ENCODE measurements around the gene PRKAR1B.

Gene PRKAR1B

DNA sequence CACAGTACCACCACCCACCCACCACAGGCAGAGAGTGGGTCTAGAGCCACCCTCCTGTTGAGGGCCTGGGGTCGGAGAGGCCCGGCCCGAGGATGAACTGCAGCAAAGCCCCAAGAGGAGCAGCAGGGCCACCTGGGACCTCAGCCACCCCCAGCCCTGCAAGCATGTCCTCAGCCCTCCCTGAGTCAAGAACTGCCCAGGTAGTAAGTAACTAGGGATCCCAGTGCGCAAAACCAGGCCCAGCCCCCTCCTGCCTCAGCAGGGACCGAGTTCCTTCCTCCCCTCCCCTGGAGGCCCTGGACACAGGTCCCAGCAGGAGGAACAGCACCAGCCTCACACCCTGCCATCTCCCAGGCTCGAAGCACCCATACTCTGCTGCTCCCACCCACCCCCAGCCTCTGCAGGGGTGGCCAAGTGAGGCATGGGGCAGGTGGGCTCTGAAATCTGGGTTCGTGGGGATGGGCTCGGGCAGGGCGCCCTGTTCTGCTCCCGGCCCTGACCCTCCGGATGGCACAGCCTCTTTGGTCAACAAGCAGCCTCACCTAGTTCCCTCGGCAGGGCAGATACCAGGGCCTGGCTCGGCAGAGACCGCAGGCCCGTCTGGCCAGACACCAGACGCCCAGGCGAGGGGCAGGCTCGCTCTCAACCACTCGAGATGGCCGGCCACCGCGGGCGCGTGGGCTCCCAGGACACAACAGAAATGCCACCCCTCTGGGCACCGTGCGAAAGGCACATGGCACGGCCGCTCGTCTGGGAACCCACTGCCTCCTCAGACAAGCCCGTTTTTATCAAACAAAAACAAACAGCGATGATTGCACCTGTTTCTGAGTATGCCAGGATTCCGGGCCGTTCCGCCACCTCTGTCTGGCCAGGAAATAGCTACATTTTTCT is 222.6 kb downstream of the PRKAR1B start:
- no peak for DNase-seq

DNA sequence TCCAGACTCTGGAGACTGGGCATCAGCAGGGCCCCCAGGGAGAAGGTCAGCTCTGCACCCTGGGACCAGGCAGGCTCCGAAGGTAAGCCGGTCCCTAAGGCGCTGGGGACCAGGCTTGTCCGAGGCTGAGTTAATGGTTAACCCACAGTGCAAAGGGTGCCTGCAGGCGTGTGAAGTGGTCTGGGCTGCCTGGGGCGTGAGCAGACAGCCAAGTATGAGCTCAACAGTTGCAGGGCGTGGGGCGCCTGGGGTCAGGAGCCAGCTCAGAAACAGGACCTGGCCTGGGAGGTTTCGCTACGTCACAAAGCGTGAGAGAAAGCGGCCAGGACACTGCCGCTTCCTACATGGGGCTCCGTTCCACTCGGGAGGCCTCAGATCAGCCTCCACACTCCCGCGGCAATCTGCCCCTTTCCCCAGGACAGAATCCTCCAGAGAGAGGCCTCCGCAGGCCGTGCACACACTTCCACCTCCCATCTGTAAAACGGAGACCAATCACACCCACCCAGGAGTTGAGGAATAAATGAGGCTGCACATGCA is 223.4 kb downstream of the PRKAR1B start:
- DNase-seq = no peak

DNA sequence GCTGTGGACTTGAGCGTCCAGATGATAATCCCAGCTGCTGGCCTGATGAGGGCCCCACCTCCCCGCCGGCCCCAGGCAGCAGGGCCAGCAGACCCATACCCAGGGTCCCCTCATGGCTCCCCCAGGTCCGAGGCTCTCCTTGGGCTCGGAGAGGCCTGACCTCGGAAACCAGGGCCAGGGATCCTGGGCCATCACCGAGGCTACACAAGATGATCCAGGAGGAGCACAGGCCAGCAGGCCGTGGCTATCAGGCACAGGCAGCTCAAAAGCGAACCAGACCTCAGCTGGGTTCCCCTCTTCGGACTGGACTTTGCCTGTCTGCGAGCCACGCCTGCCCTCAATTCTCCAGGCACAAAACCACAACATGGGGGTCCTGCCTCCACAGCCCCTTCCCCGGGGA is 224.8 kb downstream of the PRKAR1B start:
- no peak for DNase-seq

DNA sequence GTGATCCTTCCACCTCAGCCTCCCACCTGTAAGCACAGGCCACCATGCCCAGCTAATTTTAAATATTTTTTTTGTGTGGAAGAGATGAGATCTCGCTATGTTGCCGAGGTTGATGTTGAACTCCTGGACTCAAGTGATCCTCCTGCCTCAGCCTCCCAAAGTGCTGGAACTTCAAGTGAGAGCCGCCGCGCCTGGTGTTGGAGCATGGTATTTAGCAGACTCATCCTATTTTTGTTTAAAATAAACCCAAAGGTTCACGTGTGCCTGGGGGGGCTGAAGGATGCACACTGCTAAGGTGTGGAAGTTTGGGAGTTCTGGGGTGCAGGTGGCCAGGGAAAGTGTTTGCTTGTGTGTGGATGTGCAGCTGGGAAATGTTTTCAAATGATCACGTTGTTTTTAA is 225.6 kb downstream of the PRKAR1B start:
- no peak for DNase-seq

DNA sequence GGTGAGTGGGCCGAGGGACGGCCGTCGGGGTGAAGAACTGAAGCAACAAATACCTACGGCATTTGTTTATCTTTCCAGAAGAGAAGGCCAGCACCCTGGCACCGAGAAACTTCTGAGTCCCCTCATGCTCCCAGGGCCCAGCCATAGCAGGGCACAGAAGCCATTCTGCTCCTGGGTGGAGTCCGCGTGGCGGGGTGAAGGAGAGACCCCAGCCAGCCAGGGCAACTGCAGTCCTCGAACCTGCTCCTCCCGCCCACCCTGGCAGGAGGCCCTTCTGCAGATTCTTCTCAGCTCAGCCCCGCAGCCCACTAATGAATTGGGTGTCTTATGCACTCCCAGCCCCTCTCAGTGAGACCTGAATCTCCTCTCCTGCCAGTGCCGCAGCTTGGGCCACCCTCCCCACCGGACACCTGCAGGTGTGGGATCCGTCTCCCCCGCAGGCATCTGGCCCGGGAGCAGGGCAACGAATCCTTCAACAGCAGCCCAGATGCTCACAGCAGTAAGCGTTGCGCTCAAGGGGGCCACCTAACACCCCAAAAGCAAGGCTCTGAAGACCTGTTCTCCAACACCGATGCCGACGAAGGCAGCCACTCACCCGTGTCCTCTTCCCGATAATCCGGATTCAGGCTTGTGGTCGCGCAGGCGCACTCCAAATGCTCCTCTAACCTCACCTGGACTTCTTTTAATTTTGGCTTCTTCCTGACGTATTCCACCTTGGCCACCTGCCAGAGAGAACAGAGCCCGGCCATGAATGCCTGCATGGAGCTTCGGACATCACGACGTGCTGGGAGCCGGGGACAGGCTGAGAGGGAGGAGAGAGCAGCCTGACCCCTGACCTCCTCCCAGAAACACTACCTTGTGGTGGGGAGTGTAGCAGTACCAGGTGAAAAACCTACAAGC is 226.3 kb downstream of the PRKAR1B start:
- no peak for DNase-seq

DNA sequence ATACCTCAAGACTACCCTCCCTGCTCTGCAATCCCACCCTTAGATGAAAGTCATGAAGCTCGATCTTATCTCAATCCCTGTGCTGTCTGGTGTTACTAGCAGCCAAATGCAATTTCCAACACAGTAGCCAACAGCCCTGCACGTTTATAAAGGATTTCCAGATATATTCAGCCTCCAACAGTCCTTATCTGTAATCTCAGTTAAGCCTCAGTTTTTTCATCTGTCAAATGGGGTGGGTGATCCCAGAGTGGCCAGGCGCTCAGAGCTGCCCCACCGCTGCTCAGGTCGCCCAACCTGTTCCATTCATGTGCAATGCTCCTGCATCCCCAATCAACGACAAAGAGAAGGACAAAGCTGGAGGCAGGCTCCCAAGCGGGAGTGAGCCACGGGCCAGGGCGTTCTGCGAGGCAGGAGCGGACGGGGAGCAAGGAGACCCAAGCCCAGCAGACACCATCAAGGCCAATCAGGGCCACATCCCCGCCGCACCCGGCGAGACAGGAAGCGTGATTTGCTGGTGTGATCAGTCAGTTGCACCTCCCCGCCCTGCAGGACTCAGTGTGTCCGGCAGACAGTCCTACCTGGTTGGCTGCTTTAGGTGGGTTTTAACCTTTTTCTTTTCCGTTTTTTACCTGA is 227.1 kb downstream of the PRKAR1B start:
- DNase-seq = no peak

All from NCI-H446 (cell line).